Measurements from ENCODE around the gene TSPEAR. TPM values are rescaled to one million over a fixed set of nuclear protein-coding genes. Genes with fewer than 3 reads are reported as not detected.
"Not testable (repeated sequence)": the region's sequence is repeated elsewhere in the genome, so short reads cannot be mapped to it uniquely, and the experiment has no call there.

Gene TSPEAR
- total and polyA plus RNA-seq, 8 donors, result 0.05 to 0.29 (median 0.12) TPM; not detected in 4

GRCh38 chr21:44552136-44552535 is 159.2 kb downstream of the TSPEAR start:
- WGBS, 5 donors, result 85 to 100% (median 91%) methylated on average over 4 to 6 of the region's 6 CpGs
- TF ChIP-seq EP300 (IDR thresholded peaks at IDR 0.05) (no peak), POLR2AphosphoS5 (IDR thresholded peaks at IDR 0.05) (no peak), POLR2A (IDR thresholded peaks at IDR 0.05) (no peak)
- H3K27me3 ChIP-seq, result peaks cover 0 to 67% (median 14%) of the 10 kb centered on the region in 3 donors

GRCh38 chr21:44551340-44551961 is 159.9 kb downstream of the TSPEAR start, which contains the start of gene KRTAP10-2:
Gene KRTAP10-2, minus strand, starts transcription at chr21:44551505. Its CDS starts 47 bp downstream, at chr21:44551458.
- H3K9me3 ChIP-seq, result peaks cover 0 to 10% (median 2%) of the 10 kb centered on the region in 4 donors
- peaks cover 0 to 9% (median 9%) of the 10 kb centered on the region in 4 donors for H3K4me1 ChIP-seq
- H3K27ac ChIP-seq, result no peak within 1 kb of the TSS
- WGBS, 5 donors, result 42 to 67% (median 45%) methylated on average over 15 to 17 of the region's 17 CpGs
- H3K36me3 ChIP-seq, result no peaks in the 10 kb centered on the region
- no peak within 1 kb of the TSS for H3K4me3 ChIP-seq
- intact Hi-C loops (cut with DNase I; ENCODE audit: low total_unique reads), result no loop called here
- TF ChIP-seq CTCF (IDR thresholded peaks at IDR 0.05), result no peak
- no peak for TF ChIP-seq POLR2A (IDR thresholded peaks at IDR 0.05)
- no peak for TF ChIP-seq EP300 (IDR thresholded peaks at IDR 0.05)
- TF ChIP-seq POLR2AphosphoS5 (IDR thresholded peaks at IDR 0.05), result no peak
- peaks cover 0 to 60% (median 10%) of the 10 kb centered on the region in 3 donors for H3K27me3 ChIP-seq
- DNase-seq, result peak in 1 of 2 donors; percentile 21

More at GRCh38 chr21:44552136-44552535, 159.2 kb downstream of the TSPEAR start:
- H3K36me3 ChIP-seq, result no peaks in the 10 kb centered on the region
- H3K4me1 ChIP-seq, result peaks cover 0 to 9% (median 9%) of the 10 kb centered on the region in 4 donors
- H3K27ac ChIP-seq, result no peak overlapping the region
- DNase-seq, result peak in 1 of 2 donors; percentile 21
- H3K9me3 ChIP-seq, result peaks cover 0 to 6% (median 0%) of the 10 kb centered on the region in 4 donors
- no peak overlapping the region for H3K4me3 ChIP-seq
- intact Hi-C loops (cut with DNase I; ENCODE audit: low total_unique reads), result no loop called here

GRCh38 chr21:44550807-44551206 is 160.6 kb downstream of the TSPEAR start:
- peaks cover 0 to 9% (median 9%) of the 10 kb centered on the region in 4 donors for H3K4me1 ChIP-seq
- WGBS, 5 donors, result 44 to 59% (median 53%) methylated on average over 8 to 10 of the region's 10 CpGs
- intact Hi-C loops (cut with DNase I; ENCODE audit: low total_unique reads), result no loop called here
- no peaks in the 10 kb centered on the region for H3K36me3 ChIP-seq
- TF ChIP-seq POLR2A (IDR thresholded peaks at IDR 0.05) (no peak), CTCF (IDR thresholded peaks at IDR 0.05) (no peak), EP300 (IDR thresholded peaks at IDR 0.05) (no peak), POLR2AphosphoS5 (IDR thresholded peaks at IDR 0.05) (no peak)
- H3K27me3 ChIP-seq, result peaks cover 0 to 54% (median 10%) of the 10 kb centered on the region in 3 donors
- H3K27ac ChIP-seq, result no peak overlapping the region
- no peak for DNase-seq
- peaks cover 0 to 15% (median 5%) of the 10 kb centered on the region in 4 donors for H3K9me3 ChIP-seq
- no peak overlapping the region for H3K4me3 ChIP-seq

GRCh38 chr21:44550285-44550684 is 161.1 kb downstream of the TSPEAR start:
- H3K36me3 ChIP-seq; intact Hi-C loops (cut with DNase I; ENCODE audit: low total_unique reads); DNase-seq; H3K27ac ChIP-seq; H3K4me3 ChIP-seq; H3K4me1 ChIP-seq: not testable (repeated sequence)
- WGBS, 5 donors, result 58 to 72% (median 63%) methylated on average over 10 to 17 of the region's 17 CpGs
- Histone ChIP-seq H3K27me3 (peaks cover 0 to 48% (median 7%) of the 10 kb centered on the region in 3 donors), H3K9me3 (peaks cover 0 to 15% (median 5%) of the 10 kb centered on the region in 4 donors)

GRCh38 chr21:44549525-44550211 is 161.7 kb downstream of the TSPEAR start:
- H3K4me1 ChIP-seq, result peaks cover 0 to 9% (median 9%) of the 10 kb centered on the region in 4 donors
- no peak for DNase-seq
- WGBS, 5 donors, result 73 to 86% (median 78%) methylated on average over 17 to 25 of the region's 25 CpGs

More at GRCh38 chr21:44549525-44550211, 161.7 kb downstream of the TSPEAR start:
- H3K27me3 ChIP-seq, result peaks cover 0 to 44% (median 5%) of the 10 kb centered on the region in 3 donors
- peaks cover 0 to 15% (median 5%) of the 10 kb centered on the region in 4 donors for H3K9me3 ChIP-seq
- no peaks in the 10 kb centered on the region for H3K36me3 ChIP-seq
- TF ChIP-seq POLR2AphosphoS5 (IDR thresholded peaks at IDR 0.05) (no peak), CTCF (IDR thresholded peaks at IDR 0.05) (no peak), EP300 (IDR thresholded peaks at IDR 0.05) (no peak), POLR2A (IDR thresholded peaks at IDR 0.05) (no peak)
- intact Hi-C loops (cut with DNase I; ENCODE audit: low total_unique reads), result no loop called here
- no peak overlapping the region for H3K4me3 ChIP-seq
- H3K27ac ChIP-seq, result no peak overlapping the region
